Skeletal muscle tissue (tissue), 4 donors: ENCODE measurements around the gene TRIM69. TPM values are rescaled to one million over a fixed set of nuclear protein-coding genes. Genes with fewer than 3 reads are reported as not detected.
"Not testable (repeated sequence)": the region's sequence is repeated elsewhere in the genome, so short reads cannot be mapped to it uniquely, and the experiment has no call there.

Experiments
- H3K27ac ChIP-seq: one replicate; pipeline ENCODE4 v1.7.0; 2013; ENCODE audit warnings: mild to moderate bottlenecking, low read depth, low read length, inconsistent platforms
- H3K27me3 ChIP-seq, 3 donors: one replicate each; pipeline ENCODE4 v1.7.0; 2013; ENCODE audit warnings: low read length in 3 of 3; ENCODE audit not compliant: control insufficient read depth in 3 of 3, insufficient read depth in 3 of 3
- H3K36me3 ChIP-seq, 3 donors: one replicate each; pipeline ENCODE4 v1.7.0; 2013; ENCODE audit warnings: low read length in 3 of 3; ENCODE audit not compliant: control insufficient read depth in 3 of 3, insufficient read depth in 3 of 3
- H3K4me1 ChIP-seq, 3 donors: one replicate each; pipeline ENCODE4 v1.7.0; 2013; ENCODE audit warnings: low read length in 3 of 3, mild to moderate bottlenecking in 3 of 3; ENCODE audit not compliant: control insufficient read depth in 3 of 3, insufficient read depth in 3 of 3
- H3K4me3 ChIP-seq, 3 donors: one replicate each; pipeline ENCODE4 v1.7.0; 2013; ENCODE audit warnings: low read length in 3 of 3
- H3K9ac ChIP-seq, 3 donors: one replicate each; pipeline ENCODE4 v1.7.0; 2013; ENCODE audit warnings: low read length in 3 of 3, mild to moderate bottlenecking in 3 of 3, moderate library complexity in 2 of 3, low read depth in 1 of 3
- H3K9me3 ChIP-seq, 3 donors: one replicate each; pipeline ENCODE4 v1.7.0; 2013; ENCODE audit warnings: low read length in 3 of 3; ENCODE audit not compliant: control insufficient read depth in 3 of 3
- total RNA-seq: library from RNA; depleted of rRNA; stranded (reverse); fragments of >200 nt; gene quantifications from one replicate; pipeline ENCODE4 v1.2.3, GENCODE V29; 2014
- donor health status: Osteomylitis.

Gene TRIM69
- total RNA-seq, 1 donor from 2014 or later, result 16.7 TPM

- Histone ChIP-seq H3K9ac (peak overlapping the region in 2 of 3 donors; percentile 20 to 47), H3K9me3 (no peaks in the 10 kb centered on the region), H3K4me1 (peaks cover 10 to 33% (median 23%) of the 10 kb centered on the region in 3 donors), H3K36me3 (peaks cover under 1 to 5% (median 4%) of the 10 kb centered on the region in 3 donors), H3K27ac (peak overlapping the region; percentile 98), H3K4me3 (peak overlapping the region in 1 of 3 donors; percentile 65), H3K27me3 (no peaks in the 10 kb centered on the region)
These were observed 9.5 kb upstream of the TRIM69 start for GRCh38 chr15:44726568-44727484.

DNA sequence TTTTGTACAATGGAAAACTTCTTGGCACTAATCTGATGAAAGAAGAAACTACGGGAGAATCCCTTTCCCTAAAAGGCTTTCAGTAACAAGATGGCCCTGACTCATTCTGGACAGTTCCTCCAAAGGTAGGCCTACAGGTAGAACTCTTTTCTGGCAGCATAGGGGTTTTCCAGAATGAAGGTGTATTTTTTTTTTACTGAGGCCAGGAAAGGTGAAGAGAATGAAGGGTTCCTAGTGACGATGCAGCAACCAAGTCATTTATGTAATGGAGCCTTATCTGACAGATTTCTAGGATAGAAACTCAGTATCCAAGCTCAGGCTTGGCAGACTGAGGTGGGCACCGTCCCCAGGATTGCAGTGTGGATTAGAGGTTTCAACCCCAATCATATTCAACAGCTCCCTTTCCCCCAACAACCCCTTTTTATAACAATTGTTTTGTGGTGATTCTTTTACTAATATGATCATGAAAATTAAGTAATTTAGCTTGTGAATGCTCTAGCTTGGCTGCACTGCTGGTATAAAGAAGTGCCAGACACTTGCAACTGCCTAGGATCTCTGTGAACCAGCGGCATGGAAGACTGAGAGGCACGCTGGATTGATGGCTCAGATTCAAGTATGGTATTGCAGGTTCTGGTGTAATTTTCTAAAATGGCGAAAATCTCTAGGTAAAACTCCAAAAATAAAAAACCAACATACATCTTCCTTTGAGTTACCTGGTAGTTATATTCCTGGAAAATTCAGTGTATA is 8.7 kb upstream of the TRIM69 start:
- Histone ChIP-seq H3K4me3 (no peak overlapping the region), H3K4me1 (peaks cover 10 to 33% (median 23%) of the 10 kb centered on the region in 3 donors), H3K36me3 (peaks cover 4 to 12% (median 5%) of the 10 kb centered on the region in 3 donors), H3K9ac (no peak overlapping the region), H3K27ac (peak overlapping the region; percentile 98), H3K9me3 (no peaks in the 10 kb centered on the region), H3K27me3 (no peaks in the 10 kb centered on the region)

GRCh38 chr15:44728232-44728575 is 8.1 kb upstream of the TRIM69 start:
- Histone ChIP-seq H3K4me3 (peak overlapping the region; percentile 96 to 98 (median 98)), H3K4me1 (peaks cover 10 to 33% (median 23%) of the 10 kb centered on the region in 3 donors), H3K27ac (peak overlapping the region; percentile 98), H3K9ac (peak overlapping the region; percentile 86 to 99 (median 96)), H3K36me3 (peaks cover 4 to 12% (median 5%) of the 10 kb centered on the region in 3 donors)
- H3K27me3 ChIP-seq, H3K9me3 ChIP-seq: not testable (repeated sequence)

DNA sequence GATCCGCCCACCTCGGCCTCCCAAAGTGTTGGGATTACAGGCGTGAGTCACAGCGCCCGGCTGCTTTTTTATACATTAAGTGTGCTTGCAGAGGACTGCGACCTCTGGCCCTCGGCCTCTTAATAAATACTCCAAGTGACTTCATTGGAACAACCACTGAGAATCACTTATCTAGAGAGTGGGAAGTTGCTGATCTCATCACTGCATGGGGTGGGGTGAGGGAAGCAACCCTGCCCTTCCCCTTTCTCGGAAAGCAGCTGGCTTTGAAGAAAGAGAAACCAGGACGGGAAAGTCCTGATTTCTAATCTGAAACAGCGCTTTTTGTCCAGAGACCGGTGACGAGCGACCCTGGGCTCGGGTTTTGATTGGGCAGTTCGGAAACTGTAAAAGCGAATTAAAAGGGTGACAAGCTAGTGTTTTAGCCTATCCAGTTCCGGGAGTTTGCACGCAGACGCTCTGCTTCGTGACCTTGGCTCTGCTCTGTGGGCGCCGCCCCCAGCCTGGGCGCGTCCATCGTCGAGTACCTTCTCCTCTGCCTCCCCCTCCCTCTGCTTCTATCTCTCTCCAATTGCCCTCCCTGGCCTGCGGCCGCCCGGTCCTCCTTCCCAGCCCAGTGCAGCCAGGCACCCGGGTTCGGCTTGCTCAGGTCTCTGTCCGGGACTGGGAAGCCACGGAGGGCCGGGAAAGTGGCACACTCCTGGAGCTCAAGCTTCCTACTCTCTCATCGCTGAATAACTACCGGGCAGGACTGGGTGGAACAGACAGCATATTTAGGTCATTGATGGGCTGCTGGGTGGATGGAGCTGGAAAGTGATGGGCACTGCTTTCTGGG is 7.5 kb upstream of the TRIM69 start:
- peaks cover 10 to 33% (median 23%) of the 10 kb centered on the region in 3 donors for H3K4me1 ChIP-seq
- H3K9me3 ChIP-seq, result no peaks in the 10 kb centered on the region
- H3K27me3 ChIP-seq, result no peaks in the 10 kb centered on the region
- H3K4me3 ChIP-seq, result peak overlapping the region; percentile 96 to 98 (median 98)
- peak overlapping the region; percentile 86 to 99 (median 96) for H3K9ac ChIP-seq
- H3K36me3 ChIP-seq, result peaks cover 4 to 12% (median 5%) of the 10 kb centered on the region in 3 donors
- peak overlapping the region; percentile 98 for H3K27ac ChIP-seq

DNA sequence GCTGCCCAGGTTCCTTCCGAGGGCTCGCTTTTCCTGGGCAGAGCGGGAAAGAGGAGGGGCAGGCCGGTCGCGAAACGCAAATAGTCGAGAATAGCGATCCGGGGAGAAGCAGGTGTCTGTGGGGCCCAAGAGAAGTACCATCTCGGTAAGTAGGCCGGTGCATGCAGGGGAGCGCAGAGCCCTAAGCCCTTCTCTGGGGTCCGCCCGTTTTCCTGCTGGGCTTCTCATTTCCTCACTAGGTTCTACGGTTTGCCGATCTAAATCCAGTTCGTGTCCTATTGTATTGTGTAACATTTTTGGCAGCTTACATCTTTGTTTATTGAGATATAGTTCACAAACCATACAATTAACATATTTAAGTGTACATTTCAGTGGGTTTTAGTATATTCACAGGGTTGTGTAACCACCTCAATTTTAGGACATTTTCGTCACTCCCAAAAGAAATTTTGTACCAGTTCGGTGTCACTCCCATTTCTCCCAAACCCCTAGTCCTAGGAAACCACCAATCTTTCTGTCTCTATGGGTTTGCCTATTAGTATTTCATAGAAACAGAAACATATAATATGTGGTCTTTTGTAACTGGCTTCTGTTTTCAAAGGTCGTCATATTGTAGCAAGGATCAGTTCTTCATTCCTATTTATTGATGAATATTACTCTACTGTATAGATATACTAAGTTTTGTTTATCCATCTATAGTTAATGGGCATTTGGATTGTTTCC is 6.8 kb upstream of the TRIM69 start:
- Histone ChIP-seq H3K36me3 (peaks cover 4 to 12% (median 5%) of the 10 kb centered on the region in 3 donors), H3K4me1 (peaks cover 10 to 33% (median 23%) of the 10 kb centered on the region in 3 donors)

GRCh38 chr15:44734839-44735481 is 1.4 kb upstream of the TRIM69 start:
- peak overlapping the region; percentile 58 for H3K27ac ChIP-seq
- H3K4me3 ChIP-seq, result no peak overlapping the region
- H3K9me3 ChIP-seq, result no peaks in the 10 kb centered on the region
- no peaks in the 10 kb centered on the region for H3K27me3 ChIP-seq
- peak overlapping the region in 1 of 3 donors; percentile 5 for H3K9ac ChIP-seq
- peaks cover 4 to 12% (median 5%) of the 10 kb centered on the region in 3 donors for H3K36me3 ChIP-seq
- H3K4me1 ChIP-seq, result peaks cover 4 to 6% (median 6%) of the 10 kb centered on the region in 3 donors

More for the DNA sequence above, 6.8 kb upstream of the TRIM69 start:
- H3K27ac ChIP-seq, result peak overlapping the region; percentile 98
- no peaks in the 10 kb centered on the region for H3K27me3 ChIP-seq
- peak overlapping the region; percentile 86 to 99 (median 96) for H3K9ac ChIP-seq
- peak overlapping the region; percentile 96 to 98 (median 98) for H3K4me3 ChIP-seq
- H3K9me3 ChIP-seq, result no peaks in the 10 kb centered on the region

DNA sequence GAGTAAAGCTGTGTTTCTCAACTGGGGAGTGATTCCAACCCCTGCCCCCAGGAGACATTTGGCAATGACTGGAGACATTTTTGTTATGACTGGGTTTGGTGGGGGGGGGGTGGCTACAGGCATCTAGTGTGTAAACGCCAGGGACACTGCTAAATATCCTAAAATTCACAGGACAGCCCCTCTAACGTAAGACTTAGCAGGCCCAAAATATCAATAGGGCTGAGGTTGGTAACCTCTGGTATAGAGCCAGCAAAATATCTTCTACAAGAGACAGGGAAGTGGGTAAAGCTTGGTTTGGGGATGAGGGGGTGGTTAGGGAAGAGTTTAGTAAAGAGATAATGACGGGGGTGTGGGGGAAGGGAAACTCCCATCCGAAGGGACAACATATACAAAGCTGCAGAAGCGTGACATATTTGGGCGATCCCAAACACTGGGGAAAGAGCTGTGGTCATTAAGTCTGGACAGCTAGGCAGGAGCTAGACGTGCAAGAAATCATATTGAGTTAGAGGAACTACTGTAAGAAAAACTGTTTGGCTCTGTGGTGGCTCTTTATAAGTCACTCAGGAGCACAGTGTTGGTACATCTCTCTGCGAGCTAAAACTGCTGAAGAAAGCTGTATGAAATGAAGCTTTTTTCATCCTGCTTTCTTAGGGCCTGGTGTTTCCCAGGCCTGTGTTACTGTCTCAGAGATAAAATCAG is 697 bp upstream of the TRIM69 start:
- H3K4me3 ChIP-seq, result no peak overlapping the region
- H3K27ac ChIP-seq, result peak overlapping the region; percentile 58
- H3K4me1 ChIP-seq, result peaks cover under 1 to 2% (median 2%) of the 10 kb centered on the region in 3 donors
- H3K27me3 ChIP-seq, result no peaks in the 10 kb centered on the region
- peak overlapping the region in 1 of 3 donors; percentile 32 for H3K9ac ChIP-seq
- H3K36me3 ChIP-seq, result peaks cover 4 to 12% (median 5%) of the 10 kb centered on the region in 3 donors
- H3K9me3 ChIP-seq, result no peaks in the 10 kb centered on the region

GRCh38 chr15:44738340-44738984 is 2.1 kb downstream of the TRIM69 start:
- H3K4me1 ChIP-seq, result no peaks in the 10 kb centered on the region
- no peak overlapping the region for H3K9ac ChIP-seq
- no peak overlapping the region for H3K27ac ChIP-seq
- H3K9me3 ChIP-seq, result no peaks in the 10 kb centered on the region
- no peak overlapping the region for H3K4me3 ChIP-seq
- H3K27me3 ChIP-seq, result no peaks in the 10 kb centered on the region
- H3K36me3 ChIP-seq, result no peaks in the 10 kb centered on the region
